Endothelial cell of umbilical vein (primary cell): ENCODE data around the gene GZMM. TPM values are rescaled to one million over a fixed set of nuclear protein-coding genes. Genes with fewer than 3 reads are reported as not detected.

Experiments
- BruUV-seq: library from RNA; stranded (reverse); fragments of 400-500 nt; replicated peaks from 2 replicates; lab custom pipeline; 2021; lab: Mats Ljungman, UMichigan
- CTCF ChIA-PET: fragments of 300-600, 350-600 bp; sonication (Branson Sonifier 250); formaldehyde crosslinking; loops from one replicate; lab custom pipeline; 2021; ENCODE audit warnings: antibody characterized with exemption, inconsistent platforms; lab: Charles Lee
- POLR2A ChIA-PET: fragments of 300-600, 350-600 bp; sonication (Branson Sonifier 250); formaldehyde crosslinking; loops from one replicate; lab custom pipeline; 2021; ENCODE audit warnings: antibody characterized with exemption, inconsistent platforms; lab: Charles Lee
- DNase-seq: peaks from one replicate; pipeline ENCODE4 v3.0.0-alpha.2; 2011; ENCODE audit warnings: low read depth, low spot score
- FAIRE-seq: peaks from 2 replicates; lab custom pipeline; 2011; peaks lifted over from hg19 to GRCh38; lab: Jason Lieb, UNC
- H2AFZ ChIP-seq: 2 replicates; pipeline ENCODE4 v1.6.0; 2012; ENCODE audit warnings: low read depth, low read length, control low read depth, inconsistent platforms
- H3K27ac ChIP-seq: 2 replicates; pipeline ENCODE4 v1.5.1; 2011; ENCODE audit warnings: low read depth, mild to moderate bottlenecking, control low read depth, low read length, moderate library complexity; ENCODE audit not compliant: insufficient read depth
- H3K27me3 ChIP-seq, 2 experiments: 2 replicates each; pipeline versions ENCODE4 v1.6.0 to v1.6.1; 2011; ENCODE audit warnings: low read length in 2 of 2, mixed read lengths in 1 of 2; ENCODE audit not compliant: control insufficient read depth in 2 of 2, insufficient read depth in 2 of 2
- H3K36me3 ChIP-seq, 2 experiments: 2 replicates in 1 of 2; 3 replicates in 1 of 2; pipeline ENCODE4 v1.5.1; 2011; ENCODE audit warnings: low read length in 2 of 2, mild to moderate bottlenecking in 1 of 2, moderate library complexity in 1 of 2; ENCODE audit not compliant: control insufficient read depth in 2 of 2, insufficient read depth in 2 of 2; ENCODE audit errors: extremely low read depth in 1 of 2
- H3K4me1 ChIP-seq: 3 replicates; pipeline ENCODE4 v1.5.1; 2011; ENCODE audit warnings: mild to moderate bottlenecking, low read length; ENCODE audit not compliant: control insufficient read depth, insufficient read depth; ENCODE audit errors: extremely low read depth
- H3K4me2 ChIP-seq: 2 replicates; pipeline ENCODE4 v1.6.1; 2011; ENCODE audit warnings: low read length, control low read depth, mixed read lengths; ENCODE audit not compliant: insufficient read depth
- H3K4me3 ChIP-seq, 3 experiments: fragments of 200-600 bp in 1 of 3; sonication (generic), shearing (Covaris generic) in 1 of 3; replicated peaks in 1 of 3; 2 replicates each; pipeline ENCODE4 v1.5.1; 2011 to 2016; ENCODE audit warnings: control low read depth in 3 of 3, low read length in 3 of 3, mild to moderate bottlenecking in 2 of 3, inconsistent platforms in 1 of 3, low read depth in 1 of 3, moderate library complexity in 1 of 3; ENCODE audit not compliant: insufficient read depth in 1 of 3
- H3K79me2 ChIP-seq: 2 replicates; pipeline ENCODE4 v1.6.0; 2012; ENCODE audit warnings: low read length, inconsistent platforms; ENCODE audit not compliant: control insufficient read depth, insufficient read depth
- H3K9ac ChIP-seq: replicated peaks from 2 replicates; pipeline ENCODE3; 2011; ENCODE audit warnings: low read length, control low read depth; ENCODE audit not compliant: insufficient read depth; ENCODE audit errors: extremely low read depth
- H3K9me1 ChIP-seq: replicated peaks from 3 replicates; pipeline ENCODE4 v1.6.0; 2011; ENCODE audit warnings: mild to moderate bottlenecking, low read length; ENCODE audit not compliant: control insufficient read depth, insufficient read depth; ENCODE audit errors: extremely low read depth
- H3K9me3 ChIP-seq: replicated peaks from 2 replicates; pipeline ENCODE4 v1.5.1; 2012; ENCODE audit warnings: low read length, inconsistent platforms; ENCODE audit not compliant: control insufficient read depth, insufficient read depth
- H4K20me1 ChIP-seq: replicated peaks from 2 replicates; pipeline ENCODE3; 2011; ENCODE audit warnings: mild to moderate bottlenecking, low read length; ENCODE audit not compliant: control insufficient read depth, insufficient read depth; ENCODE audit errors: extremely low read depth
- EZH2 ChIP-seq: IDR thresholded peaks from 2 replicates; pipeline ENCODE4 v1.6.1; 2012; ENCODE audit warnings: borderline replicate concordance, low read depth, mild to moderate bottlenecking, moderate library complexity, low read length, inconsistent platforms; ENCODE audit not compliant: severe bottlenecking
- FOS ChIP-seq: IDR thresholded peaks from 2 replicates; pipeline ENCODE4 v1.6.1; 2011; ENCODE audit warnings: mild to moderate bottlenecking, low read length, moderate library complexity, borderline replicate concordance; ENCODE audit not compliant: insufficient read depth
- GATA2 ChIP-seq: IDR thresholded peaks from 2 replicates; pipeline ENCODE4 v1.7.0; 2011; ENCODE audit warnings: low read depth, mild to moderate bottlenecking, moderate library complexity, mixed read lengths, low read length; ENCODE audit not compliant: insufficient read length, insufficient read depth
- JUN ChIP-seq: IDR thresholded peaks from 2 replicates; pipeline ENCODE4 v1.6.1; 2011; ENCODE audit warnings: borderline replicate concordance, low read depth; ENCODE audit not compliant: insufficient read length, insufficient read depth
- MYC ChIP-seq: IDR thresholded peaks from one replicate; pipeline ENCODE4 v1.6.1; 2011; ENCODE audit warnings: mild to moderate bottlenecking, low read depth, low read length
- POLR2A ChIP-seq: IDR thresholded peaks from 2 replicates; pipeline ENCODE4 v1.6.1; 2012; ENCODE audit warnings: low read depth, mild to moderate bottlenecking, control low read depth, low read length
- POLR2AphosphoS5 ChIP-seq: IDR thresholded peaks from 2 replicates; pipeline ENCODE4 v1.6.1; 2012; ENCODE audit warnings: low read depth, mild to moderate bottlenecking, control low read depth, low read length, moderate library complexity; ENCODE audit not compliant: insufficient read depth
- dilution Hi-C: fragments of 300-500 bp; cut with MboI; formaldehyde crosslinking; loops from one replicate; pipeline ENCODE4 v1.15.0; 2019; ENCODE audit warnings: low sequenced_read_pairs; ENCODE audit not compliant: extremely low pct_ligation_motif_present
- intact Hi-C: fragments of 100-400 bp; cut with micrococcal nuclease; formaldehyde crosslinking; loops from one replicate; pipeline ENCODE4 v1.10.0; 2022
- polyA plus RNA-seq, 4 experiments: library from polyadenylated mRNA; depleted of rRNA in 3 of 4; stranded (reverse) in 3 of 4; unstranded in 1 of 4; fragments of >200 nt; gene quantifications; 2 replicates each; pipeline versions ENCODE4 v1.2.1 to v1.2.3, GENCODE V29; 2011 to 2012; ENCODE audit warnings: missing spikeins in 1 of 4
- total RNA-seq: library from RNA; stranded (reverse); gene quantifications from 2 replicates; pipeline ENCODE4 v1.2.3, GENCODE V29; 2021
- TF ChIP-seq, protein P1 (sequence below), 2 donors: IDR thresholded peaks; 1 replicate in 1 of 2; 2 replicates in 1 of 2; pipeline ENCODE4 v1.5.1; 2011; ENCODE audit warnings: low read length in 2 of 2, mild to moderate bottlenecking in 2 of 2, moderate library complexity in 2 of 2, control low read depth in 1 of 2, inconsistent platforms in 1 of 2, low read depth in 1 of 2; ENCODE audit not compliant: insufficient read depth in 1 of 2; ENCODE audit errors: extremely low read depth in 1 of 2
- TF ChIP-seq, protein P2 (sequence below): IDR thresholded peaks from 2 replicates; pipeline ENCODE4 v1.6.1; 2011; ENCODE audit not compliant: insufficient read depth, insufficient read length

Gene GZMM
- total and polyA plus RNA-seq, 2 donors (not counting 3 experiments of a cell fraction or from before 2014, with no cell fraction given), result not detected

DNA sequence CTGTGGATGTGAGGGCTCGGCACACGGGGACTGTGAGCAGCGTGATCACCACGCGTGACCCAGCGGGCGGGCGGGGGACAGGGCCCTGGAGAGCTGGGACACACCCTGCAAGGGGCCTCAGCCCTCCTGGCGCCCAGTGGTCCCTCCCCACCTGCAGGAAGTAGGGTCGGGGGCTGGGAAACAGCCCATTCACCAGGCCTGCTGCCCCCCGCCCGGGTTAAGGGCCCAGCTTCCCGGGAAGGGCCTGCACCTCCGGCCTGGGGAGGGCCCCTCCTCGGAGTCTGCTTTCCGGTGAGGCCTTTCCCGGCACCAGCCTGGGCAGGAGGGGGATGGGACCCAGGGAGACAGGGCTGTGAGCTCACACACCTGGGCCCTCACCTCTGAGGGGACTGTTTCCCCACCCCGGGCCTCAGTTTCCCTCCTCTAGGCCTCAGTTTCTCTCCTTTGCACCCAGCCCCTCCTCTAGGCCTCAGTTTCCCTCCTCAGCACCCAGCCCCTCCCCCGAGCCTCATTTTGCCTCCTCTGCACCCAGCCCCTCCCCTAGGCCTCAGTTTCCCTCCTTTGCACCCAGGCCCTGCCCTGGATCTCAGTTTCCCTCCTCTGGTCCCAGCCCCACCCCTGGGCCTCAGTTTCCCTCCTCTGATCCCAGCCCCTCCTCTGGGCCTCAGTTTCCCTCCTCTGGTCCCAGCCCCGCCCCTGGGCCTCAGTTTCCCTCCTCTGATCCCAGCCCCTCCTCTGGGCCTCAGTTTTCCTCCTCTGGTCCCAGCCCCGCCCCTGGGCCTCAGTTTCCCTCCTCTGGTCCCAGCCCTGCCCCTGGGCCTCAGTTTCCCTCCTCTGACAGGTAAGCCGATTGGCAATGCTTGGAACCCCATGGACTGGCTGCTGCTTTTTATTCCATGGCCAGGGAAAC is 49.4 kb upstream of the GZMM start:
- H3K4me2 ChIP-seq, result no peak overlapping the region
- no peaks in the 10 kb centered on the region for H3K9me1 ChIP-seq
- no peaks in the 10 kb centered on the region for H3K79me2 ChIP-seq
- no peaks in the 10 kb centered on the region for H4K20me1 ChIP-seq
- H3K9me3 ChIP-seq, result no peaks in the 10 kb centered on the region
- peaks cover 6% of the 10 kb centered on the region for H3K4me1 ChIP-seq
- CTCF ChIA-PET, result interaction anchor here (0.7 to 2.7 kb wide), 4 partner anchors 11 to 17 kb away, joined by 6 to 28 read pairs (median 8); no protein-coding TSS in a partner anchor
- BruUV-seq, result no TSS peak
- H3K27me3 ChIP-seq, result peaks cover 9 to 12% of the 10 kb centered on the region in 2 experiments
- no peak overlapping the region for H3K27ac ChIP-seq
- TF ChIP-seq EZH2 (no peak), FOS (no peak), JUN (no peak), MYC (no peak), POLR2AphosphoS5 (no peak), GATA2 (no peak), POLR2A (no peak)
- TF ChIP-seq, protein P1, sequence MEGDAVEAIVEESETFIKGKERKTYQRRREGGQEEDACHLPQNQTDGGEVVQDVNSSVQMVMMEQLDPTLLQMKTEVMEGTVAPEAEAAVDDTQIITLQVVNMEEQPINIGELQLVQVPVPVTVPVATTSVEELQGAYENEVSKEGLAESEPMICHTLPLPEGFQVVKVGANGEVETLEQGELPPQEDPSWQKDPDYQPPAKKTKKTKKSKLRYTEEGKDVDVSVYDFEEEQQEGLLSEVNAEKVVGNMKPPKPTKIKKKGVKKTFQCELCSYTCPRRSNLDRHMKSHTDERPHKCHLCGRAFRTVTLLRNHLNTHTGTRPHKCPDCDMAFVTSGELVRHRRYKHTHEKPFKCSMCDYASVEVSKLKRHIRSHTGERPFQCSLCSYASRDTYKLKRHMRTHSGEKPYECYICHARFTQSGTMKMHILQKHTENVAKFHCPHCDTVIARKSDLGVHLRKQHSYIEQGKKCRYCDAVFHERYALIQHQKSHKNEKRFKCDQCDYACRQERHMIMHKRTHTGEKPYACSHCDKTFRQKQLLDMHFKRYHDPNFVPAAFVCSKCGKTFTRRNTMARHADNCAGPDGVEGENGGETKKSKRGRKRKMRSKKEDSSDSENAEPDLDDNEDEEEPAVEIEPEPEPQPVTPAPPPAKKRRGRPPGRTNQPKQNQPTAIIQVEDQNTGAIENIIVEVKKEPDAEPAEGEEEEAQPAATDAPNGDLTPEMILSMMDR (IDR thresholded peaks at IDR 0.05; ENCODE audit: extremely low read depth in 1 of 2, insufficient read depth in 1 of 2, low read depth in 1 of 2, low read length in 2 of 2), result no peak
- TF ChIP-seq, protein P2, sequence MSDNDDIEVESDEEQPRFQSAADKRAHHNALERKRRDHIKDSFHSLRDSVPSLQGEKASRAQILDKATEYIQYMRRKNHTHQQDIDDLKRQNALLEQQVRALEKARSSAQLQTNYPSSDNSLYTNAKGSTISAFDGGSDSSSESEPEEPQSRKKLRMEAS, result no peak
- FAIRE-seq (no peak), DNase-seq (no peak)
- no peak overlapping the region for H3K4me3 ChIP-seq
- dilution Hi-C loops (no loop called here), intact Hi-C loops (no loop called here)
- no peak overlapping the region for H2AFZ ChIP-seq
- POLR2A ChIA-PET, result no interaction called here
- no peak overlapping the region for H3K9ac ChIP-seq
- H3K36me3 ChIP-seq, result no peaks in the 10 kb centered on the region
